ENCODE measurements around the gene INO80D.

DNA sequence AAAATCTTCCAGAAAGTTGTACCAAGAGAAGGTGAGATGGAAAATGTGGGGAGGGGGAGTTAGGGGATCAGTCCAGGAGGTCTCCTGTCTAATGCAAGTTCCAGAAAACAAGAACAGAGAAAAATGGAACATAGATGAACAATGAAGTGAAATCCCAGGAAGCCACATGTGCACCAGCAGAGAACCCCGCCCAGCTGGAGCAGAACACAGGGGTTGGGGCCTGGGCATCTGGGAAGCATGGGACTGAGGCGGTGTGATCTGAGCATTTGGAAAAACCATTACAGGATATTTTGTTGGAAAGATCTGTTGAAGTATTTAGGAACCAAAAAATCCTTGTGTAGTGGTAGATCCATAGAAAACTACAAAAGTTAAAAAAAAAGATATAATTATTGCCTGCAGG, 133.7 kb downstream of the INO80D start:
- TF ChIP-seq CTCF (IDR thresholded peaks at IDR 0.05) (no peak), POLR2A (IDR thresholded peaks at IDR 0.05) (no peak), POLR2AphosphoS5 (IDR thresholded peaks at IDR 0.05) (no peak)

All from breast epithelium (tissue), 3 donors.